ENCODE data around the gene ANXA5. TPM values are rescaled to one million over a fixed set of nuclear protein-coding genes. Genes with fewer than 3 reads are reported as not detected.

ANXA5 gene
- total and polyA plus RNA-seq, 9 of the 15 experiments (the other 6 are each of a cell fraction or from before 2014, with no cell fraction given): 49.9 to 131 (median 84.5) TPM

- Histone ChIP-seq H3K27ac (ENCODE audit: extremely low read depth, low read depth, low read length) (no peak overlapping the region), H3K4me3 (no peak overlapping the region), H3K9me3 (replicated peaks; ENCODE audit: control insufficient read depth, insufficient read depth, low read depth, low read length) (no peaks in the 10 kb centered on the region), H2AFZ (ENCODE audit: low read depth, low read length) (no peak overlapping the region), H3K79me2 (ENCODE audit: control insufficient read depth, insufficient read depth, low read length) (no peaks in the 10 kb centered on the region), H3K4me2 (ENCODE audit: insufficient read depth, low read length) (no peak overlapping the region), H3K36me3 (ENCODE audit: control insufficient read depth, insufficient read depth, low read length) (peaks cover 38% of the 10 kb centered on the region; the same call in 2 of the 3 replicates), H3K27me3 (ENCODE audit: control insufficient read depth in 2 of 2, insufficient read depth in 2 of 2, low read length in 2 of 2) (no peaks in the 10 kb centered on the region), H4K20me1 (replicated peaks; ENCODE audit: control insufficient read depth, insufficient read depth, low read length) (no peaks in the 10 kb centered on the region), H3K4me1 (replicated peaks in 1 of 2; ENCODE audit: control insufficient read depth in 2 of 2, insufficient read depth in 2 of 2, low read length in 2 of 2) (no peaks in the 10 kb centered on the region), H3K9ac (ENCODE audit: insufficient read depth in 1 of 2, low read depth in 2 of 2, low read length in 2 of 2) (no peak overlapping the region), H3K9me1 (ENCODE audit: control insufficient read depth, insufficient read depth, low read length) (no peaks in the 10 kb centered on the region)
- in situ Hi-C loops (cut with MboI) (no loop called here), intact Hi-C loops (cut with micrococcal nuclease) (no loop called here)
- FAIRE-seq (no peak), DNase-seq (ENCODE audit: extremely low read depth in 1 of 4, low spot score in 3 of 4) (no peak), ATAC-seq (no peak)
- TF ChIP-seq HNRNPH1 (optimal IDR thresholded peaks at IDR 0.05; ENCODE audit: low read depth, low read length): no peak
- TF ChIP-seq GATAD2B (IDR thresholded peaks at IDR 0.05; ENCODE audit: borderline replicate concordance): no peak
- no peak for TF ChIP-seq HOMEZ (CRISPR knock-in tag; IDR thresholded peaks at IDR 0.05)
- 82% methylated on average over 4 of the region's 4 CpGs for WGBS (ENCODE audit: insufficient coverage, low coverage, missing lambda C conversion rate)
- POLR2A ChIA-PET: interaction anchor here (0.5 to 0.6 kb wide), 2 partner anchors 209 to 386 kb away, joined by 4 read pairs; no protein-coding TSS in a partner anchor
- no TSS peak for BruUV-seq (replicated peaks)
- CTCF ChIA-PET (ENCODE audit: low intra/inter-chr PET ratio): no interaction called here
Observed at GRCh38 chr4:121668368-121669162, 28.2 kb downstream of the ANXA5 start.
